Measurements from ENCODE around the gene TBC1D2.
A peak's percentile ranks its signal among the peaks of the same experiment; 100 is the strongest.

The TBC1D2 gene

GRCh38 chr9:98192503-98193335, 62.7 kb downstream of the TBC1D2 start, which contains the start of gene CORO2A:
Gene CORO2A (minus strand): TSS chr9:98192637. CDS start chr9:98157660, 34,977 bp downstream.
- DNase-seq (ENCODE audit: low spot score), result peak; percentile 96
- ChIA-PET POLR2A (ENCODE audit: low non-redundant PET) (interaction anchor here (0.6 to 1.9 kb wide), 3 partner anchors 26 to 68 kb away, joined by 3 to 7 read pairs (median 4); partner anchors contain the start of gene TBC1D2), CTCF (interaction anchor here (0.6 to 2.4 kb wide), 12 partner anchors 9 to 270 kb away, joined by 3 to 7 read pairs (median 3); partner anchors contain the start of gene TBC1D2)
- peak within 1 kb of the TSS; percentile 91 for H3K27ac ChIP-seq
- TF ChIP-seq, protein P1, sequence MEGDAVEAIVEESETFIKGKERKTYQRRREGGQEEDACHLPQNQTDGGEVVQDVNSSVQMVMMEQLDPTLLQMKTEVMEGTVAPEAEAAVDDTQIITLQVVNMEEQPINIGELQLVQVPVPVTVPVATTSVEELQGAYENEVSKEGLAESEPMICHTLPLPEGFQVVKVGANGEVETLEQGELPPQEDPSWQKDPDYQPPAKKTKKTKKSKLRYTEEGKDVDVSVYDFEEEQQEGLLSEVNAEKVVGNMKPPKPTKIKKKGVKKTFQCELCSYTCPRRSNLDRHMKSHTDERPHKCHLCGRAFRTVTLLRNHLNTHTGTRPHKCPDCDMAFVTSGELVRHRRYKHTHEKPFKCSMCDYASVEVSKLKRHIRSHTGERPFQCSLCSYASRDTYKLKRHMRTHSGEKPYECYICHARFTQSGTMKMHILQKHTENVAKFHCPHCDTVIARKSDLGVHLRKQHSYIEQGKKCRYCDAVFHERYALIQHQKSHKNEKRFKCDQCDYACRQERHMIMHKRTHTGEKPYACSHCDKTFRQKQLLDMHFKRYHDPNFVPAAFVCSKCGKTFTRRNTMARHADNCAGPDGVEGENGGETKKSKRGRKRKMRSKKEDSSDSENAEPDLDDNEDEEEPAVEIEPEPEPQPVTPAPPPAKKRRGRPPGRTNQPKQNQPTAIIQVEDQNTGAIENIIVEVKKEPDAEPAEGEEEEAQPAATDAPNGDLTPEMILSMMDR (conservative IDR thresholded peaks at IDR 0.05; ENCODE audit: low read depth), result peak; percentile 73

- H3K27ac ChIP-seq, result peak overlapping the region; percentile 91
- CTCF ChIA-PET, result interaction anchor here (0.5 to 2.4 kb wide), 12 partner anchors 10 to 269 kb away, joined by 3 to 9 read pairs (median 4); partner anchors contain the start of gene TBC1D2
- POLR2A ChIA-PET (ENCODE audit: low non-redundant PET), result interaction anchor here (0.6 to 1.9 kb wide), 7 partner anchors 21 to 67 kb away, joined by 3 to 7 read pairs (median 3); partner anchors contain the start of gene TBC1D2
Observed at GRCh38 chr9:98191671-98192502, 63.6 kb downstream of the TBC1D2 start.

DNA sequence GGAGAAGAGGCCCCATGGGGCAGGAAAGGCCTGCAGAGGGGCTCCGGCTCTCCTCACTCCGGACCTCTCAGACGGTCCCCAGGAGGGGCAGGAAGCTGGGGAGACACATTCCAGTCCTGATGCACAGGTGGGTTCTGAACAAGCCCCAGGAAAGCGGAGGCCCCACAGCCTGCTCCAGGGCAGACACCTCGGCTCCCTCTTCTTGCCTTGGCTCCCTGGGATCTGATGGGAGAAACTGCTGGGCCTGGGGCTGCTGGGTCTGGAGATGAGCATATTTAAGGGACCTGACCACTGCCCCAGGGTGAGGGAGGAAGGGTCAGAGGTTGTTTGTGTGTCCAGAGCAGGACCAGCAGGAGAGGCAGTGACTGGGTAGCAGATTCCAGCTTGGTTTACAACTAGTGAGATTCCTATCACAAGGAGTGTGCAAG, 64.3 kb downstream of the TBC1D2 start:
- ChIA-PET CTCF (interaction anchor here (0.5 to 2.4 kb wide), 7 partner anchors 49 to 133 kb away, joined by 3 to 9 read pairs (median 4); no protein-coding TSS in a partner anchor), POLR2A (ENCODE audit: low non-redundant PET) (interaction anchor here (1.6 kb wide), 1 partner anchor 67 kb away, joined by 4 read pairs; no protein-coding TSS in a partner anchor)
- no peak for DNase-seq (ENCODE audit: low spot score)
- TF ChIP-seq, protein P1 (conservative IDR thresholded peaks at IDR 0.05; ENCODE audit: low read depth), result no peak
- H3K27ac ChIP-seq, result peak overlapping the region; percentile 91

More at GRCh38 chr9:98191671-98192502, 63.6 kb downstream of the TBC1D2 start:
- TF ChIP-seq, protein P1 (conservative IDR thresholded peaks at IDR 0.05; ENCODE audit: low read depth), result no peak
- peak; percentile 85 for DNase-seq (ENCODE audit: low spot score)

DNA sequence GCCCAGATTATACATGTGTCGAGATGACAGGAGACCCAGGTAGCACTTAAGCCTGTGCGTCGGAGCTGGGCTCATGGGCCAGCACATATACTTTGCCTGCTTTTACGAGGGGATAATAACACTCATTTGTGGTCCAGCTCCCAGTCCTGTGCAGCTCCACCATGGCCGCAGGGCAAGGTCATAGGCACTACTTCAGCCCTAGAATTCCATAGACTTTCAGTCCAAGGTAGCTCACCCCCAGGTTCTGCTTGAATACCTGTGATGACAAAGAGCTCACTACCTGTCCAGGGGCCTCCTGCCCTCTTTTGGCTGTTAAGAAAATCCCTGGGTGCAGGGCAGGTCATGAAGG, 64.7 kb downstream of the TBC1D2 start:
- ChIA-PET POLR2A (ENCODE audit: low non-redundant PET) (interaction anchor here (1.6 kb wide), 1 partner anchor 66 kb away, joined by 4 read pairs; no protein-coding TSS in a partner anchor), CTCF (interaction anchor here (0.6 to 1.9 kb wide), 4 partner anchors 48 to 86 kb away, joined by 3 to 9 read pairs (median 4); no protein-coding TSS in a partner anchor)
- TF ChIP-seq, protein P1 (conservative IDR thresholded peaks at IDR 0.05; ENCODE audit: low read depth), result no peak
- H3K27ac ChIP-seq, result peak overlapping the region; percentile 91
- DNase-seq (ENCODE audit: low spot score), result no peak

DNA sequence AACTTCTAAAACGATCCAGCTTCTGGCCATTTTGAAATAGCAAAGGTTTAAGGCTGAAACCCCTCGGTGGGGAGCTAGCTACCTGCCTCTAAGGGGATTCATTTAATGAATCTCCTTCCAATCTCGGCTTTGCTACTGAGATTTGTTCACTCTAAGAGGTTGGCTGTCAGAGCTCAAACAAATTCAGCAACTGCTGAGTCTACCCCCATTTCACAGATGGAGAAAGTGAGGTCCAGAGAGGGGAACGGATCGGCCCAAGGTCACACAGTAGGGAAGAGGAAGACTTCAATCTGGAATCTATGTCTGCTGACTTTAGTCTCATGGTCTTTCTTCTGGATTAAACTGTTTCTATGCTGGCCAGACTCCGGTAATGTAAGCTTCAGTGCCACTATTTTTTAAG, 66.0 kb downstream of the TBC1D2 start:
- peak overlapping the region; percentile 91 for H3K27ac ChIP-seq
- TF ChIP-seq, protein P1 (conservative IDR thresholded peaks at IDR 0.05; ENCODE audit: low read depth), result no peak
- ChIA-PET POLR2A (ENCODE audit: low non-redundant PET) (no interaction called here), CTCF (interaction anchor here (0.6 to 0.8 kb wide), 2 partner anchors 67 to 334 kb away, joined by 3 to 4 read pairs; no protein-coding TSS in a partner anchor)
- no peak for DNase-seq (ENCODE audit: low spot score)

All from RWPE1 (cell line).